PC-9 (cell line): ENCODE results near the gene SLC22A31. TPM values are rescaled to one million over a fixed set of nuclear protein-coding genes. Genes with fewer than 3 reads are reported as not detected.
"Not testable (repeated sequence)": the region's sequence is repeated elsewhere in the genome, so short reads cannot be mapped to it uniquely, and the experiment has no call there.

Source experiments
- BruUV-seq: library from RNA; stranded (reverse); fragments of 400-500 nt; replicated peaks from 2 replicates; lab custom pipeline; 2021; lab: Mats Ljungman, UMichigan
- CTCF ChIA-PET: fragments of 300-600 bp; sonication (Branson Sonifier 250); formaldehyde crosslinking; loops from one replicate; lab custom pipeline; 2022; ENCODE audit warnings: antibody characterized with exemption; lab: Charles Lee
- POLR2A ChIA-PET: fragments of 300-600 bp; sonication (Branson Sonifier 250); formaldehyde crosslinking; loops from one replicate; lab custom pipeline; 2022; ENCODE audit warnings: antibody characterized with exemption; ENCODE audit not compliant: unreplicated experiment; lab: Charles Lee
- DNase-seq, 2 experiments: peaks; one replicate each; pipeline versions ENCODE4 v3.0.0 to v3.0.0-alpha.2; 2015 to 2022; ENCODE audit warnings: mixed read lengths in 1 of 2
- H2AFZ ChIP-seq: fragments of 200-600 bp; sonication (generic); 2 replicates; pipeline ENCODE4 v1.8.1; 2017; ENCODE audit warnings: antibody characterized with exemption
- H3F3A ChIP-seq: fragments of 200-600 bp; sonication (generic); 2 replicates; pipeline ENCODE4 v1.8.1; 2017; ENCODE audit warnings: antibody characterized with exemption, mild to moderate bottlenecking, low read depth; ENCODE audit not compliant: insufficient read depth
- H3K27ac ChIP-seq: fragments of 200-600 bp; sonication (generic); 2 replicates; pipeline ENCODE4 v1.6.1; 2016; ENCODE audit warnings: mixed run types
- H3K27me3 ChIP-seq: fragments of 200-600 bp; sonication (generic); 2 replicates; pipeline ENCODE4 v1.6.1; 2016; ENCODE audit warnings: low read depth, mixed run types; ENCODE audit not compliant: insufficient read depth
- H3K36me3 ChIP-seq: fragments of 200-600 bp; sonication (generic); 2 replicates; pipeline ENCODE4 v1.6.1; 2016; ENCODE audit warnings: low read depth, mixed run types
- H3K4me1 ChIP-seq: fragments of 200-600 bp; sonication (generic); replicated peaks from 2 replicates; pipeline ENCODE4 v1.6.1; 2016; ENCODE audit warnings: mixed run types; ENCODE audit not compliant: insufficient read depth
- H3K4me2 ChIP-seq: fragments of 200-600 bp; sonication (generic); 2 replicates; pipeline ENCODE4 v1.6.1; 2017; ENCODE audit warnings: mixed run types
- H3K4me3 ChIP-seq: fragments of 200-600 bp; sonication (generic); 2 replicates; pipeline ENCODE4 v1.6.1; 2016; ENCODE audit warnings: mixed run types
- H3K79me2 ChIP-seq: fragments of 200-600 bp; sonication (generic); 2 replicates; pipeline ENCODE4 v1.6.1; 2017; ENCODE audit warnings: low read depth, mixed run types
- H3K9me2 ChIP-seq: fragments of 200-600 bp; sonication (generic); 2 replicates; pipeline ENCODE4 v1.8.1; 2017; ENCODE audit warnings: mild to moderate bottlenecking; ENCODE audit not compliant: insufficient read depth
- H3K9me3 ChIP-seq: fragments of 200-600 bp; sonication (generic); 2 replicates; pipeline ENCODE4 v1.8.1; 2016; ENCODE audit warnings: low read depth; ENCODE audit not compliant: insufficient read depth
- H4K20me1 ChIP-seq: fragments of 200-600 bp; sonication (generic); 2 replicates; pipeline ENCODE4 v1.8.1; 2017; ENCODE audit not compliant: insufficient read depth
- CTCF ChIP-seq: fragments of 200-600 bp; sonication (generic); conservative IDR thresholded peaks from 2 replicates; pipeline ENCODE4 v1.6.1; 2017; ENCODE audit warnings: mixed run types, antibody characterized with exemption, mild to moderate bottlenecking, moderate library complexity
- EZH2 ChIP-seq: fragments of 200-600 bp; sonication (generic); IDR thresholded peaks from 2 replicates; pipeline ENCODE4 v1.8.0; 2017; ENCODE audit warnings: antibody characterized with exemption, low read depth
- intact Hi-C: fragments of 100-400 bp; cut with micrococcal nuclease; formaldehyde crosslinking; loops from one replicate; pipeline ENCODE4 v1.10.0; 2022; ENCODE audit not compliant: unreplicated experiment
- total RNA-seq: library from RNA; stranded (reverse); gene quantifications from 2 replicates; pipeline ENCODE4 v1.2.3, GENCODE V29; 2021

Gene SLC22A31
- total RNA-seq, 1 experiment from 2014 or later = 2.5 TPM

- DNase-seq = no peak
- H3K27ac ChIP-seq = no peak overlapping the region
- peaks cover 20% of the 10 kb centered on the region; the same call in 1 of the 2 replicates for H3F3A ChIP-seq
- H3K4me3 ChIP-seq = no peak overlapping the region
- H3K4me2 ChIP-seq = no peak overlapping the region
- H3K79me2 ChIP-seq = no peaks in the 10 kb centered on the region
- no peak for TF ChIP-seq EZH2
- TF ChIP-seq CTCF = no peak
- H3K4me1 ChIP-seq = no peaks in the 10 kb centered on the region
- H4K20me1 ChIP-seq = no peaks in the 10 kb centered on the region
- no peak overlapping the region for H2AFZ ChIP-seq
- no peaks in the 10 kb centered on the region for H3K9me2 ChIP-seq
- POLR2A ChIA-PET = interaction anchor here (0.6 kb wide), 1 partner anchor 20 kb away, joined by 3 read pairs; no protein-coding TSS in a partner anchor
- no peaks in the 10 kb centered on the region for H3K27me3 ChIP-seq
- BruUV-seq = no TSS peak
- CTCF ChIA-PET = no interaction called here
- no peaks in the 10 kb centered on the region for H3K9me3 ChIP-seq
- intact Hi-C loops = no loop called here
- no peaks in the 10 kb centered on the region for H3K36me3 ChIP-seq
Observed at GRCh38 chr16:89191033-89191900, 9.1 kb downstream of the SLC22A31 start.

- no peaks in the 10 kb centered on the region for H3K27me3 ChIP-seq
- intact Hi-C loops = no loop called here
- H3F3A ChIP-seq = peaks cover 20% of the 10 kb centered on the region; the same call in 1 of the 2 replicates
- no peaks in the 10 kb centered on the region for H3K9me2 ChIP-seq
- no peak overlapping the region for H3K4me3 ChIP-seq
- no peaks in the 10 kb centered on the region for H3K4me1 ChIP-seq
- no peaks in the 10 kb centered on the region for H3K79me2 ChIP-seq
- DNase-seq = peak in 1 of 2 experiments; percentile 9
- H4K20me1 ChIP-seq = no peaks in the 10 kb centered on the region
- no peaks in the 10 kb centered on the region for H3K36me3 ChIP-seq
- TF ChIP-seq CTCF = no peak
- no peak for TF ChIP-seq EZH2
- H3K27ac ChIP-seq = no peak overlapping the region
- H3K4me2 ChIP-seq = no peak overlapping the region
- no peak overlapping the region for H2AFZ ChIP-seq
- CTCF ChIA-PET = no interaction called here
- POLR2A ChIA-PET = interaction anchor here (0.5 kb wide), 1 partner anchor 621 kb away, joined by 8 read pairs; the partner anchor contains the start of gene ZC3H18
- BruUV-seq = no TSS peak
- no peaks in the 10 kb centered on the region for H3K9me3 ChIP-seq
Observed at GRCh38 chr16:89190150-89190958, 10.0 kb downstream of the SLC22A31 start.

- BruUV-seq = no TSS peak
- H3K27ac ChIP-seq = no peak overlapping the region
- TF ChIP-seq CTCF (no peak), EZH2 (no peak)
- H3K79me2 ChIP-seq = no peaks in the 10 kb centered on the region
- no peaks in the 10 kb centered on the region for H3K36me3 ChIP-seq
- H4K20me1 ChIP-seq = no peaks in the 10 kb centered on the region
- intact Hi-C loops = no loop called here
- ChIA-PET POLR2A (no interaction called here), CTCF (no interaction called here)
- no peaks in the 10 kb centered on the region for H3K27me3 ChIP-seq
- no peaks in the 10 kb centered on the region for H3K4me1 ChIP-seq
- no peak overlapping the region for H3K4me2 ChIP-seq
- no peaks in the 10 kb centered on the region for H3K9me3 ChIP-seq
- no peak overlapping the region for H2AFZ ChIP-seq
- no peaks in the 10 kb centered on the region for H3K9me2 ChIP-seq
- peaks cover 20% of the 10 kb centered on the region; the same call in 1 of the 2 replicates for H3F3A ChIP-seq
- no peak overlapping the region for H3K4me3 ChIP-seq
- no peak for DNase-seq
Observed at GRCh38 chr16:89189358-89190025, 10.8 kb downstream of the SLC22A31 start.

GRCh38 chr16:89188471-89189357, 11.6 kb downstream of the SLC22A31 start:
- CTCF ChIA-PET, H3K36me3 ChIP-seq, H2AFZ ChIP-seq, H3K27ac ChIP-seq, H3K79me2 ChIP-seq, DNase-seq, H3K27me3 ChIP-seq, H3K4me3 ChIP-seq, H3K4me1 ChIP-seq, BruUV-seq, H3K9me2 ChIP-seq, H3K9me3 ChIP-seq, H4K20me1 ChIP-seq, intact Hi-C loops, H3K4me2 ChIP-seq, POLR2A ChIA-PET: not testable (repeated sequence)
- H3F3A ChIP-seq = peaks cover 20% of the 10 kb centered on the region; the same call in 1 of the 2 replicates
